VCaP (cell line): Measurements from ENCODE around the gene THRB.

Experiments used
- H3K27ac ChIP-seq: fragments of 450-650 bp; 2 replicates; pipeline ENCODE4 v1.5.1; 2017
- CTCF ChIP-seq: fragments of 450-650 bp; conservative IDR thresholded peaks from 2 replicates; pipeline ENCODE4 v1.5.1; 2017; ENCODE audit warnings: mild to moderate bottlenecking, moderate library complexity

THRB gene

GRCh38 chr3:24259901-24260512, 234.6 kb downstream of the THRB start:
- no peak for TF ChIP-seq CTCF
- no peak overlapping the region for H3K27ac ChIP-seq

- no peak for TF ChIP-seq CTCF
These were observed 235.7 kb downstream of the THRB start for GRCh38 chr3:24258727-24259600.

DNA sequence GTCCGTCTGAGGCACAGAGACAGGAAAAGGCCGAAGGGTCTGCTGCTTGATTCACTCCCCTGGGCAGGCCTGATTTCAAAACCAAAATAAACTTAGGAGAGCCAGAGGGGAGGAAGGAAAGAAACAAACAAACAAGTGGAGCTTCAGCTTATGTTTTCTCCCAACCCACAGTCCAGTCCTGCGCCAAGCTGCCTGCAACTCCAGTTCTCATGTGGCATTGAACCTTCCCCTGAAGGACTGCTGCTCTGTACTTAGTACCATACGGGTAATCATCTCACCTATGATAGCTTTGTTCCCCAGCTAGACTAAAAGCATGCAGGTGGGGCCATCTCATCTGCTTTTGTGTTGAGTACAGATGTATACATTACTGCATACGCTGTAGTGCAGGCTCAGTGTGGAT, 236.4 kb downstream of the THRB start:
- no peak for TF ChIP-seq CTCF
- H3K27ac ChIP-seq: no peak overlapping the region

More at GRCh38 chr3:24258727-24259600, 235.7 kb downstream of the THRB start:
- H3K27ac ChIP-seq: no peak overlapping the region

- H3K27ac ChIP-seq: no peak overlapping the region
- TF ChIP-seq CTCF: no peak
These were observed 239.2 kb downstream of the THRB start for GRCh38 chr3:24255414-24255813.

DNA sequence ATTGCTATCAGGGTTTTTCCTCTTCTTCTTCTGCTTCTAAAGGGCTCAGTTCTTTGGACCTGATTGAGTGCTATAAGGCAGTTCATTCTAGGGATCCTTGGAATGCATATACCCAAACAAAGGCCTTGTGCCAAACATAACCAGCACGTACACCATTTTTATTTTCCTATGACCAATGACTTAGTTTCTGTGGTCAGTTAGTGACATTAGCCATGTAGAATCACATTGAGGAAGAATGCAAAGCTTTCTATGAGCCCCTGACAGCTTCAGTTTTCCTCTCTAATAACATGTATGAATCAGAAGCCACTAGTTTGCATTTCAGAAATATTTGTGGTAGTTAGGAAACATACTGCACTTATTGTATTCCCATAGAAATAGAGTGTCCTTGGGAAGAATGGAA, 240.0 kb downstream of the THRB start:
- TF ChIP-seq CTCF: no peak
- H3K27ac ChIP-seq: no peak overlapping the region

GRCh38 chr3:24253336-24253735, 241.3 kb downstream of the THRB start:
- H3K27ac ChIP-seq: no peak overlapping the region
- TF ChIP-seq CTCF: no peak

GRCh38 chr3:24249523-24249922, 245.1 kb downstream of the THRB start:
- H3K27ac ChIP-seq: no peak overlapping the region
- TF ChIP-seq CTCF: no peak
